HFFc6 (cell line): ENCODE results near the gene ATOSB. TPM values are rescaled to one million over a fixed set of nuclear protein-coding genes. Genes with fewer than 3 reads are reported as not detected.

ENCODE experiments used
- DNase-seq: peaks from one replicate; pipeline ENCODE4 v3.0.0-alpha.2; 2018
- H3K27ac Mint-ChIP-seq: 2 replicates; pipeline ENCODE4 v1.8.0; 2020; ENCODE audit warnings: mild to moderate bottlenecking, mixed read lengths
- H3K27me3 Mint-ChIP-seq: 2 replicates; pipeline ENCODE4 v1.8.0; 2021; ENCODE audit warnings: mild to moderate bottlenecking, moderate library complexity, mixed read lengths; ENCODE audit not compliant: insufficient read depth
- H3K36me3 Mint-ChIP-seq: 2 replicates; pipeline ENCODE4 v1.8.0; 2021; ENCODE audit warnings: low read depth, mixed read lengths
- H3K4me1 Mint-ChIP-seq: 2 replicates; pipeline ENCODE4 v1.8.0; 2020; ENCODE audit warnings: low read depth, mixed read lengths
- H3K4me3 Mint-ChIP-seq: 2 replicates; pipeline ENCODE4 v1.8.0; 2020; ENCODE audit warnings: mild to moderate bottlenecking, moderate library complexity, mixed read lengths
- H3K9me3 Mint-ChIP-seq: 2 replicates; pipeline ENCODE4 v1.8.0; 2020; ENCODE audit warnings: mild to moderate bottlenecking, mixed read lengths
- CTCF ChIP-seq: fragments of 200-600 bp; sonication (generic); IDR thresholded peaks from 2 replicates; pipeline ENCODE4 v1.5.0; 2021; ENCODE audit warnings: antibody characterized with exemption, mild to moderate bottlenecking
- total RNA-seq, 6 experiments: library from RNA; stranded (reverse); fragmentation: NEBNext Ultra II Directional; extraction: Animal tissue kit (Norgen Biotek cat#: 25700); gene quantifications; 2 replicates in 1 of 6; 3 replicates in 5 of 6; pipeline ENCODE4 v1.2.3, GENCODE V29; 2021

ATOSB gene
- total RNA-seq, 6 experiments from 2014 or later: 45.9 to 56.5 (median 49.5) TPM

- H3K9me3 Mint-ChIP-seq: no peaks in the 10 kb centered on the region
- H3K27me3 Mint-ChIP-seq: peaks cover 12% of the 10 kb centered on the region
- no peak for TF ChIP-seq CTCF
- no peaks in the 10 kb centered on the region for H3K4me1 Mint-ChIP-seq
- no peak overlapping the region for H3K4me3 Mint-ChIP-seq
- no peak for DNase-seq
- peaks cover 77% of the 10 kb centered on the region for H3K36me3 Mint-ChIP-seq
- H3K27ac Mint-ChIP-seq: no peak overlapping the region; the same call in 1 of the 2 replicates
Measured at GRCh38 chr9:35060548-35061207, 55.0 kb downstream of the ATOSB start.

- Mint-ChIP-seq H3K27ac (peak overlapping the region; percentile 60), H3K36me3 (peaks cover 82% of the 10 kb centered on the region), H3K4me3 (no peak overlapping the region), H3K9me3 (no peaks in the 10 kb centered on the region), H3K27me3 (peaks cover 12% of the 10 kb centered on the region), H3K4me1 (no peaks in the 10 kb centered on the region)
- no peak for TF ChIP-seq CTCF
- no peak for DNase-seq
Measured at GRCh38 chr9:35059438-35059837, 56.2 kb downstream of the ATOSB start.

- H3K27ac Mint-ChIP-seq: no peak overlapping the region; the same call in 1 of the 2 replicates
- TF ChIP-seq CTCF: no peak
- H3K27me3 Mint-ChIP-seq: peaks cover 12% of the 10 kb centered on the region
- no peaks in the 10 kb centered on the region for H3K4me1 Mint-ChIP-seq
- DNase-seq: no peak
- H3K36me3 Mint-ChIP-seq: peaks cover 68% of the 10 kb centered on the region
- no peaks in the 10 kb centered on the region for H3K9me3 Mint-ChIP-seq
- no peak overlapping the region for H3K4me3 Mint-ChIP-seq
Measured at GRCh38 chr9:35057271-35057620, 58.4 kb downstream of the ATOSB start.

- peaks cover 63% of the 10 kb centered on the region for H3K36me3 Mint-ChIP-seq
- H3K4me1 Mint-ChIP-seq: no peaks in the 10 kb centered on the region
- no peak for TF ChIP-seq CTCF
- peaks cover 12% of the 10 kb centered on the region for H3K27me3 Mint-ChIP-seq
- no peaks in the 10 kb centered on the region for H3K9me3 Mint-ChIP-seq
- no peak overlapping the region for H3K4me3 Mint-ChIP-seq
- DNase-seq: no peak
- no peak overlapping the region for H3K27ac Mint-ChIP-seq
Measured at GRCh38 chr9:35056571-35057270, 58.9 kb downstream of the ATOSB start.

DNA sequence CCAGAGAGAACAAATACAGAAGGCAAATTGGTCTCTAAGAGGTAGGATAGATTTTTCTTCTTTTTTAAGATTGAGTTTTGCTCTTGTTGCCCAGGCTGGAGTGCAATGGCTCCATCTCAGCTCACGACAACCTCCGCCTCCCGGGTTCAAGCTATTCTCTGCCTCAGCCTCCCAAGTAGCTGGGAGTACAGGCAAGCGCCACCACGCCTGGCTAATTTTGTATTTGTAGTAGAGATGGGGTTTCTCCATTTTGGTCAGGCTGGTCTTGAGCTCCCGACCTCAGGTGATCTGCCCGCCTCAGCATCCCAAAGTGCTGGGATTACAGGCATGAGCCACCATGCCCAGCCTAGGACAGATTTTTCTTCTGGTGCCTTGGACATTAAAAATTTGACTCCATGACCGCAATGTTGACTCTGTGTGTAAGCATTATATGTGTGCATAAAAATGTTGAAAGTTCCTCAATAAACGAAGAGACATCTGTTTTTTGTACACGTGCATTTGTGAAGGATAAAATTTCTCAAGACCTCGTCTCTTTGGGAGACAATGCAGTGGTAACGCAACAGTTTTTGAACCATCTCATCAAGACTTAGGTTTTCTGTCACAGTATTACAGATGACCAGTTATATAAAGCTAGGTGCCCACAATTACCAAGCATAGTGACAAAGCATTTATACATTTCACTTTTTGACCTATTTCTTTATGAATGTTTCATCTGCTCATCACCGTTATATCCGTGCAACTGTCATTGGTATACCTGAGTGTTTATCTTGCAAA, 60.6 kb downstream of the ATOSB start:
- TF ChIP-seq CTCF: no peak
- no peaks in the 10 kb centered on the region for H3K9me3 Mint-ChIP-seq
- DNase-seq: no peak
- peaks cover 56% of the 10 kb centered on the region for H3K36me3 Mint-ChIP-seq
- H3K27ac Mint-ChIP-seq: peak overlapping the region; percentile 20; the same call in 1 of the 2 replicates
- peaks cover 8% of the 10 kb centered on the region for H3K27me3 Mint-ChIP-seq
- no peak overlapping the region for H3K4me3 Mint-ChIP-seq
- H3K4me1 Mint-ChIP-seq: peaks cover 7% of the 10 kb centered on the region
